Lower leg skin (tissue), 3 donors: ENCODE data around the gene FA2H.

Experiments
- POLR2A ChIP-seq, 2 donors: fragments of 450-650 bp; IDR thresholded peaks; one replicate each; pipeline ENCODE4 v1.6.1; 2016 to 2017; ENCODE audit warnings: antibody characterized with exemption in 2 of 2, mild to moderate bottlenecking in 1 of 2, moderate library complexity in 1 of 2
- TF ChIP-seq, protein P1 (sequence below), 3 donors: fragments of 450-650 bp; IDR thresholded peaks; one replicate each; pipeline ENCODE4 v1.5.1; 2016; ENCODE audit warnings: antibody characterized with exemption in 3 of 3, mild to moderate bottlenecking in 3 of 3, moderate library complexity in 2 of 3

DNA sequence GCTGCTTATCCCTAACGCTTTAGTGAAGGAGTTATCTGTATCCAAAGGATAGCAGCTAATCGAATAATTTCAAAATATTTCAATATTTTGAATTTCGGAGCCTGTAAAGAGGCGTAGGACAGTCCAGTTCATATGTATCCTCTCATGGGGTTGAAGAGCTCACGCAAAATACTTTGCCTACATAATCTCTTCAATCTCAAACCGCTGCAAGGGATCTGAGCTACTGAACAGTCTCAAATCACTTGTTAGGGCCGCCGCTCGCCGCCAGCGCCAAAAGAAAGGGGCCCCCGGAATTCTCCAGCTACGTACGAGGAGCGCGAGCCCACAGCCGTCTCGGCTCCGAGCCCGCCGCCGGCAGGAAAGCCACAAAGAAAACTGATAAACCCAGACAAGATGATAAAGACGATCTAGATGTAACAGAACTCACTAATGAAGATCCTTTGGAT lies 107.3 kb downstream of the FA2H start:
- TF ChIP-seq, protein P1, sequence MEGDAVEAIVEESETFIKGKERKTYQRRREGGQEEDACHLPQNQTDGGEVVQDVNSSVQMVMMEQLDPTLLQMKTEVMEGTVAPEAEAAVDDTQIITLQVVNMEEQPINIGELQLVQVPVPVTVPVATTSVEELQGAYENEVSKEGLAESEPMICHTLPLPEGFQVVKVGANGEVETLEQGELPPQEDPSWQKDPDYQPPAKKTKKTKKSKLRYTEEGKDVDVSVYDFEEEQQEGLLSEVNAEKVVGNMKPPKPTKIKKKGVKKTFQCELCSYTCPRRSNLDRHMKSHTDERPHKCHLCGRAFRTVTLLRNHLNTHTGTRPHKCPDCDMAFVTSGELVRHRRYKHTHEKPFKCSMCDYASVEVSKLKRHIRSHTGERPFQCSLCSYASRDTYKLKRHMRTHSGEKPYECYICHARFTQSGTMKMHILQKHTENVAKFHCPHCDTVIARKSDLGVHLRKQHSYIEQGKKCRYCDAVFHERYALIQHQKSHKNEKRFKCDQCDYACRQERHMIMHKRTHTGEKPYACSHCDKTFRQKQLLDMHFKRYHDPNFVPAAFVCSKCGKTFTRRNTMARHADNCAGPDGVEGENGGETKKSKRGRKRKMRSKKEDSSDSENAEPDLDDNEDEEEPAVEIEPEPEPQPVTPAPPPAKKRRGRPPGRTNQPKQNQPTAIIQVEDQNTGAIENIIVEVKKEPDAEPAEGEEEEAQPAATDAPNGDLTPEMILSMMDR (IDR thresholded peaks at IDR 0.05): no peak
- no peak for TF ChIP-seq POLR2A (IDR thresholded peaks at IDR 0.05)
